Measurements from ENCODE around the gene DR1. TPM values are rescaled to one million over a fixed set of nuclear protein-coding genes. Genes with fewer than 3 reads are reported as not detected.
"Not testable (repeated sequence)": the region's sequence is repeated elsewhere in the genome, so short reads cannot be mapped to it uniquely, and the experiment has no call there.

Gene DR1
- total RNA-seq, 1 donor from 2014 or later = 8.7 TPM

- no peak overlapping the region for H3K4me3 ChIP-seq
- no peaks in the 10 kb centered on the region for H3K4me1 ChIP-seq
- intact Hi-C loops (cut with DNase I) = no loop called here
- no peaks in the 10 kb centered on the region for H3K27me3 ChIP-seq
- H3K27ac ChIP-seq = no peak overlapping the region
- H3K9me3 ChIP-seq = no peaks in the 10 kb centered on the region
- no peak for DNase-seq (ENCODE audit: low spot score in 2 of 2)
- H3K36me3 ChIP-seq = peaks cover 0 to 19% of the 10 kb centered on the region in 2 donors
- no peak for TF ChIP-seq CTCF (IDR thresholded peaks at IDR 0.05)
Observed at GRCh38 chr1:93369734-93370133, 24.0 kb downstream of the DR1 start.

GRCh38 chr1:93374334-93375106, 28.8 kb downstream of the DR1 start:
- H3K9me3 ChIP-seq = peaks cover 7 to 18% of the 10 kb centered on the region in 2 donors
- intact Hi-C loops (cut with DNase I) = no loop called here
- DNase-seq (ENCODE audit: low spot score in 2 of 2) = no peak
- no peaks in the 10 kb centered on the region for H3K36me3 ChIP-seq
- H3K4me1 ChIP-seq = no peaks in the 10 kb centered on the region
- H3K27me3 ChIP-seq = no peaks in the 10 kb centered on the region
- TF ChIP-seq CTCF (IDR thresholded peaks at IDR 0.05) = no peak
- H3K27ac ChIP-seq = no peak overlapping the region
- H3K4me3 ChIP-seq = no peak overlapping the region

GRCh38 chr1:93384656-93385055, 38.9 kb downstream of the DR1 start:
- Histone ChIP-seq H3K9me3 (peaks cover 0 to 14% of the 10 kb centered on the region in 2 donors), H3K4me1 (no peaks in the 10 kb centered on the region), H3K27ac (no peak overlapping the region), H3K36me3 (no peaks in the 10 kb centered on the region), H3K4me3 (no peak overlapping the region), H3K27me3 (no peaks in the 10 kb centered on the region)
- TF ChIP-seq CTCF (IDR thresholded peaks at IDR 0.05) = no peak
- intact Hi-C loops (cut with DNase I) = no loop called here
- DNase-seq (ENCODE audit: low spot score in 2 of 2) = no peak

GRCh38 chr1:93386268-93386667, 40.6 kb downstream of the DR1 start:
- peaks cover 0 to 14% of the 10 kb centered on the region in 2 donors for H3K9me3 ChIP-seq
- H3K4me1 ChIP-seq; H3K27me3 ChIP-seq; H3K36me3 ChIP-seq; intact Hi-C loops (cut with DNase I); H3K27ac ChIP-seq; DNase-seq (ENCODE audit: low spot score in 2 of 2); H3K4me3 ChIP-seq: not testable (repeated sequence)

- Histone ChIP-seq H3K4me3 (no peak overlapping the region), H3K4me1 (no peaks in the 10 kb centered on the region), H3K36me3 (no peaks in the 10 kb centered on the region), H3K27me3 (no peaks in the 10 kb centered on the region), H3K27ac (no peak overlapping the region), H3K9me3 (no peaks in the 10 kb centered on the region)
- intact Hi-C loops (cut with DNase I) = no loop called here
- no peak for DNase-seq (ENCODE audit: low spot score in 2 of 2)
- no peak for TF ChIP-seq CTCF (IDR thresholded peaks at IDR 0.05)
Observed at GRCh38 chr1:93394514-93394913, 48.8 kb downstream of the DR1 start.

- H3K36me3 ChIP-seq = no peaks in the 10 kb centered on the region
- TF ChIP-seq CTCF (IDR thresholded peaks at IDR 0.05) = no peak
- H3K4me3 ChIP-seq = no peak overlapping the region
- H3K9me3 ChIP-seq = no peaks in the 10 kb centered on the region
- no peaks in the 10 kb centered on the region for H3K27me3 ChIP-seq
- H3K4me1 ChIP-seq = no peaks in the 10 kb centered on the region
- no peak for DNase-seq (ENCODE audit: low spot score in 2 of 2)
- intact Hi-C loops (cut with DNase I) = no loop called here
- no peak overlapping the region for H3K27ac ChIP-seq
Observed at GRCh38 chr1:93395195-93395594, 49.5 kb downstream of the DR1 start.

Measured in ascending aorta (tissue), 2 donors.